ENCODE results near the gene HAPLN2.

Gene HAPLN2

GRCh38 chr1:156619582-156619955 is 354 bp downstream of the HAPLN2 start:
- TF ChIP-seq CTCF (IDR thresholded peaks at IDR 0.05; ENCODE audit: low read depth, low read length, missing control alignments): no peak
- no peak for DNase-seq (ENCODE audit: low read depth)

GRCh38 chr1:156622581-156623297 is 3.5 kb downstream of the HAPLN2 start:
- H3K4me3 ChIP-seq (ENCODE audit: low read depth, low read length): no peak overlapping the region
- DNase-seq (ENCODE audit: low read depth): no peak
- no peak for TF ChIP-seq CTCF (IDR thresholded peaks at IDR 0.05; ENCODE audit: low read depth, low read length, missing control alignments)

More at GRCh38 chr1:156619582-156619955, 354 bp downstream of the HAPLN2 start:
- no peak overlapping the region for H3K4me3 ChIP-seq (ENCODE audit: low read depth, low read length)

GRCh38 chr1:156623946-156624813 is 5.0 kb downstream of the HAPLN2 start:
- no peak for DNase-seq (ENCODE audit: low read depth)

GRCh38 chr1:156624814-156625435 is 5.7 kb downstream of the HAPLN2 start:
- no peak overlapping the region for H3K4me3 ChIP-seq (ENCODE audit: low read depth, low read length)
- DNase-seq (ENCODE audit: low read depth): no peak
- TF ChIP-seq CTCF (IDR thresholded peaks at IDR 0.05; ENCODE audit: low read depth, low read length, missing control alignments): no peak

More at GRCh38 chr1:156623946-156624813, 5.0 kb downstream of the HAPLN2 start:
- H3K4me3 ChIP-seq (ENCODE audit: low read depth, low read length): peak overlapping the region; percentile 25; the same call in 1 of the 2 replicates
- TF ChIP-seq CTCF (IDR thresholded peaks at IDR 0.05; ENCODE audit: low read depth, low read length, missing control alignments): peak; percentile 58

DNA sequence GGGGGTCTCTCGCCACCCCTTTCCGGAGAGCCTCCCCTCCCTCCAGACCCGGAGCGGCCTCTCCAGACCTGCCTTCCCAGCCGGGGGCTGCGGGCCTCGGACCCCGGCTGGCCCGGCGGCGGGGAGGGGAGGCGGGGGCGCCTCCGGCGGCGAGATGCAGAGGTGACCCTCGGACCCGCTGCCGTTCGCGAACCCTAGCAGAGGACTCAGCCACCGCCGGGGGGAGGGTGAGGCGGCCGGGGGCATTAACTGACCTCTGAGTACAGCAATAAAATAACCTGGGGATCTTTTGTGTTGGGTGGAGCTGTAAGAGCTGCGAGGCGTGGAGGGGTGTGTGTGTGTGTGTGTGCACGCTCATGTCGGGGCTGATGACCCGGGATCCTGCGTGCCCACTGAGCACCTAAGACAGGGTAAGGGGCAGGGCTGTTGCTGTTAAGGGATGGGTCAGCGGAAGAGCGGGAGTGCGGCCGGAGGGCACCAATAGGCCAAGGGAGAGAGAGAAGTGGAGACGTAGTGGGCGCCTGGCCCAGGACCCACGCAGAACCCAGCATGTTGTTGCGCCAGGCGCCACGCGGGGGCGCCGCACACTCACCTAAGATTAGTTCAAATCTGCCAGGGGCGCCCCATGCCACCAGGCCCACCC is 6.3 kb downstream of the HAPLN2 start:
- TF ChIP-seq CTCF (IDR thresholded peaks at IDR 0.05; ENCODE audit: low read depth, low read length, missing control alignments): peak; percentile 86
- no peak overlapping the region for H3K4me3 ChIP-seq (ENCODE audit: low read depth, low read length)
- no peak for DNase-seq (ENCODE audit: low read depth)

DNA sequence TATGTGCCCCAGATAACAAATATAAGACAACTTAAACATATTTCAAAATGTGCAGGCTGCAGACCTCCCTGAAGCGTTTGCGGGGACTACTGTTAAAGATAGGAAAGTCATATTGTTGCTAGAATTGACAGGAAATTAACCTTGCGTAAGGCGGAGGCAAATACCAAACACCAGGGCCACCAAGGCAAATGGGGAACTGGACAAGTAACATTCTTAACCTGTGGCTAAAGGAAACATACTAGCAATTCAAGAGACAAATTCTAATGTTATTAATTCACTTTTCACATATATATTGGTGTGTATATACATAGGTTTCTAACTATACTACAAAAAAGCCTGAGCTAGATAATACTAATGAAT is 6.8 kb downstream of the HAPLN2 start:
- no peak for DNase-seq (ENCODE audit: low read depth)
- TF ChIP-seq CTCF (IDR thresholded peaks at IDR 0.05; ENCODE audit: low read depth, low read length, missing control alignments): no peak
- no peak overlapping the region for H3K4me3 ChIP-seq (ENCODE audit: low read depth, low read length)

All from GM12864 (cell line).